Dermis microvascular lymphatic vessel endothelial cell (primary cell): ENCODE data around the gene TIE1. TPM values are rescaled to one million over a fixed set of nuclear protein-coding genes. Genes with fewer than 3 reads are reported as not detected.
A peak's percentile ranks its signal among the peaks of the same experiment; 100 is the strongest.
"Not testable (repeated sequence)": the region's sequence is repeated elsewhere in the genome, so short reads cannot be mapped to it uniquely, and the experiment has no call there.

Experiments used
- DNase-seq, 2 donors: peaks; one replicate each; pipeline versions ENCODE4 v3.0.0 to v3.0.0-alpha.2; 2010; ENCODE audit warnings: low read depth in 2 of 2
- total RNA-seq: library from RNA; depleted of rRNA; stranded (reverse); fragments of >200 nt; gene quantifications from 2 replicates; pipeline ENCODE4 v1.2.1, GENCODE V29; 2014

Gene TIE1
- total RNA-seq, 1 donor from 2014 or later = 667 TPM

DNA sequence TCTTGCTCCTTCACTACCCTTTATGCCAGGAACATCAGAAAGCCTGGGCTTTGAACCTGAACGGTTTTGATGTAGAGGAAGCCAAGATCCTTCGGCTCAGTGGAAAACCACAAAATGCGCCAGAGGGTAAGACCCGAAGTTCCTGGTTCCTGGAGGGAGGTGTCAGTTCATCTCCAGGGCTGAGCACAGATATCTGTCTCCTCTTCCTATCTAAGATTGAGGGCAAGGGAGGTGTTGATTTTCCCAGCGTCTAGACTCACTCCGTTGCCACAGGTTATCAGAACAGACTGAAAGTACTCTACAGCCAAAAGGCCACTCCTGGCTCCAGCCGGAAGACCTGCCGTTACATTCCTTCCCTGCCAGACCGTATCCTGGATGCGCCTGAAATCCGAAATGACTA, 58.9 kb downstream of the TIE1 start:
- DNase-seq = no peak

DNA sequence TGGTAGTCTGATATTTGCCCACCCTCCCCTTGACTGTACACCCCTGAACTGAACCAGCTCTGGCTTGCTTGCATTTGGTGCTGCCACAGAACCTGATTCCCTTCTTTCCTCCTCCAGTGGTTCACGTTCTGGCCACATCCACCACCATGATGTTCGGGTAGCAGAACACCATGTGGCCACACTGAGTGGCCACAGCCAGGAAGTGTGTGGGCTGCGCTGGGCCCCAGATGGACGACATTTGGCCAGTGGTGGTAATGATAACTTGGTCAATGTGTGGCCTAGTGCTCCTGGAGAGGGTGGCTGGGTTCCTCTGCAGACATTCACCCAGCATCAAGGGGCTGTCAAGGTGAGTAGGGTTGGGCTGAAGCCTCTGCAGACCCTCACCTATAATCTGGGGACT, 59.8 kb downstream of the TIE1 start:
- DNase-seq = no peak

DNA sequence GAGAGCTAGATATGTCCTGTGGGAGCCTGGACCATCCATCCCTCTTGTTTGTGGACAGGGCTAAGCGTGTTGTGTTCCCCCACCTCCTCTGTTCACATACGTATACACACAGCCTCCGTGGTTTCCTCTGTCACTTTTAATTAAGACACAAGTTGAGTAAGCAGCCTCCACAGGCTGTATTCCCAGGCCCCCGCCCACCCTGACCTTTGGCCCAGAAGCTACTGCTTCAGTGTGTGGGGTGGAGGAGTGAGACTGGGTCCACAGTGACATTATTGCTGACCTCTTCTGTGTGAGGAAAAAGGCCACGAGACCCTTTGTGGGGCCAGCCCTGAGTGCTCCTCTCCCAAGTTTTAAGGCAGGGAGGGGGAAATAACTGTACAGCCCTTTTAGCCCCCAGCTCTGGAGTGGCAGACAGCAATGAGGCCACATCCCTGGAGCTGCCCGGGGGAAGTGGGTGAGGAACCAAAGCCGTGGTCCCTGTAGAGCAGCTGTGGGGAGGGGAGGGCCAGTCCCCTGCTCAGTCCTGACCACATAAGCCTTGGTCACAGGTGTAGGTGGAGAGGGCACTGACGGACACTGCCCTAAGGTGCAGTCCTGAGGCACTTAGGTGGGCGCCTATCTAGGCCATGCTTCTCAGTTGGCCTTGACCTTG, 62.6 kb downstream of the TIE1 start:
- no peak for DNase-seq

DNA sequence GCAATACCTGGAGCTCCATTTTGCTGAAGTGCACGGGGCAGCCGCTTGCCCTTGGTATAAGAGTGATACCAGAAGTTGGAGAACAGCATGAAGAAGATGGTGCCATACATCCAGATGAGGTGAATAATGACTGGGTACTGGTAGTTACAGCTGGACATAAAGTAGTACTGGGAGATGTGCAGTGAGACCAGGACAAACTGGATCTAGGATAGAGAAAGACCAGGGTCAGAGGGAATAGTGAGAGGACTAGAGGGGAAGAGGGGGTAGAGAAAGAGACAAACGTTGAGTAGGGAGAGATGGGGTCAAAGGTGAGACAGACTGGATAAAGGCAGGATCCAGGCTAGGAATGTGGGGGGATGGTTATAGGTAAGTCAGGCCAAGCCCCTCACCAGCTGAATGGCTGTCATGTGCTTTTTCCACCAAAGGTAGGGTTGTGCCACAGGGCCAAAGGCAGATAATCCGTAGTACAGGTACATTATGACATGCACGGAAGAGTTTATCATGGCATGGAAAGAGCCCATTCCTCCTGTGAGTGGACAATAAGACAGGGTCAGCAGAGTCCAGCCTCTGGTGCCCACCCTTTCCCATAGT, 63.2 kb downstream of the TIE1 start:
- DNase-seq = no peak

DNA sequence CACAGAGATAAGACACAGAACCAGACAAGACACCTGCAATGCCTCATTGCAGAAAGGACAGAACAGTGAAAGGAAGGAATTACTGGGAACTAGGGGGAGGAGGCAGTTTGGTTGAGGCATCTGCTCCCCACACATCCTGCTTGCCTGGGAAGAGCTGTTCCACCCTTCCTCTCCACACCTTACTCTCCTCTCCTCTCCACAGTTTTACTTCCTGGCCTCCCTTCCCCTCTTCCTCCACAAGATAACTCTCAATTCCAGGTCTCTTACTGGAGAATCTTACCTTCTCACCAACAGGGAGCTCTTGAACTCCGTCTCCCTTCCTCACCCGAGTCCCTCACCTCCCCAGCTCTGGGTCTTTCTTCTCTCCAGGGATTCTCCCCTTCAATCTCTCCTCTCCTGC, 64.9 kb downstream of the TIE1 start:
- no peak for DNase-seq

DNA sequence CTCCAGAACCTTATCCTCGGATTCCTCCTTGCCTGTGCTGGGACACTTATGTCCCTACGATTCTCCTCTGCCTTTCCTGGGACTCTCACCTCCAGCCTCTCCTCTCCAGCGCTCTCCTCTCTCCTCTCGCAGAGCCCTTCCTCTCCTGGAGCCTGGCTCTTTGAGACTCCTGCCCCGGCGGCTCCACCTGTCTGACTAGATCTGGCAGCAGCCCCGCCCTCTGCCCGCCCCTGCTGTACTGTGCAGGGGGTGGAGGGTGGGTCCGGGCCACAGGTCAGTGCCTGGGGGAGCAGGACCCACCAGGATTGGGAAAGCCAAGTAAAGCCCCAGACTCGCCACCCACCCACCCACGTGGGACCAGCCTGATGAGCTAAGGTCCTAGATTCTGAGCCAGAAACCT, 65.4 kb downstream of the TIE1 start:
- DNase-seq = no peak

DNA sequence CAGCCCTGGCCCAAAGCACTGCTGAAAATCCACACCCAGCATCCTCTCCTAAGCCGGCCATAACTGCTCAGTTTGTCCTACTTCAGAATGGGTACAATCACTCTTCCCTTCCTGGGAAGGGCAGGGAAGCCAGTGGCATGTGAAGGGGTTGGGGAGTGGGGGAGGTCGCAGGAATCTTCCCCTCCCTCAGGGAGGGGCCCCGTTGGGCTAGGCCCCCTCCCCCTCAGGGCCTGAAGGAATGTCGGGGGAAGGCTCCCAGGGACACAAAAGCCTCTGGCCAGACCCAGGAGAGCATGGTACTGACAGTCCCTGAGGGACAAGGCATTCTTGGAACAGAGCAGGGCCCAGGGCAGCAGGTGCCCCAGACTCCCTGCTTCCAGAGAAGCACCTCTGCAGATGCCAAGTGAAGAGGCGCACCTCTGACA, 65.8 kb downstream of the TIE1 start:
- DNase-seq = peak in 1 of 2 donors; percentile 12

DNA sequence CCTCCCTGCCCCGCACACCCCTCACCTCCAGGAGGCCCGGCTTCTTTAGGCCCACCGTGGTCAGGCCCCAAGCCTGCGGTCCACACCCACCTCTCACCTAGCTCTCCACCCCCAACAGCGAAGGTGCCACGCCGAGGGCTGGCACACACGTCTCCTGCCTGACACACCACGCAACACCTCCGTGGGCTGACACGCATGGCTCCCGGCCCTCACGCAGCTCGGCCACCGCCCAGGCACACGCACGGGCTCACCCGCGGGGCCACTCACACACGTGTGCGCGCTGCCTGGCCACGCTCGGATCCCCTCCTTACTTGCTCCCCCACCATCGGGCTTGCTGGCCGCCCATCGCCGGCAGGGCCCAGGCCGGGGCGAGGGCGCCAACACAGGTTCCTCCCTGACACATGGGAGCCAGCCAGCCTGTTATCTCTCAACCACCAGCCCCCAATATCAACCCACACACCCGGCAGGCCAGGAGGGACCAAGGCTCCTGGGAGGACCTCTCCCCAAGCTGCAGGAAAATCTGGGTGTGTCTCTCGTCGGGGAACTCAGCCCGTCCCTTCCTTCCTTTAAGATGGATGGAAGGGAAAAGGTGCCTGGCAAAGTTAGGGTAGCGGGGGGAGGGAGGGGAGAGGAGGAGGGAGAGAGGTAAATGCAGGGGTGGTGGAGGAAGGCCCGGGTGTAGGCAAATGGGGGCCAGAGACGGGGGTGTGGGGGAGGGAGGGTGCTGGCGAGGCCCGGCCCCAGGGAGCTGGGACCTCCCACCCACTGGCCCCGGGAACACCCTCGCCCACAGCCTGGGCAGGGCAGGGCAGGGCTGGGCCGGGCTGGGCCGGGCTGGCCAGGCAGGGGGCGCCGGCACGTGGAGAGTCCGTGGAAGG, 66.5 kb downstream of the TIE1 start:
- peak in 1 of 2 donors; percentile 33 for DNase-seq

DNA sequence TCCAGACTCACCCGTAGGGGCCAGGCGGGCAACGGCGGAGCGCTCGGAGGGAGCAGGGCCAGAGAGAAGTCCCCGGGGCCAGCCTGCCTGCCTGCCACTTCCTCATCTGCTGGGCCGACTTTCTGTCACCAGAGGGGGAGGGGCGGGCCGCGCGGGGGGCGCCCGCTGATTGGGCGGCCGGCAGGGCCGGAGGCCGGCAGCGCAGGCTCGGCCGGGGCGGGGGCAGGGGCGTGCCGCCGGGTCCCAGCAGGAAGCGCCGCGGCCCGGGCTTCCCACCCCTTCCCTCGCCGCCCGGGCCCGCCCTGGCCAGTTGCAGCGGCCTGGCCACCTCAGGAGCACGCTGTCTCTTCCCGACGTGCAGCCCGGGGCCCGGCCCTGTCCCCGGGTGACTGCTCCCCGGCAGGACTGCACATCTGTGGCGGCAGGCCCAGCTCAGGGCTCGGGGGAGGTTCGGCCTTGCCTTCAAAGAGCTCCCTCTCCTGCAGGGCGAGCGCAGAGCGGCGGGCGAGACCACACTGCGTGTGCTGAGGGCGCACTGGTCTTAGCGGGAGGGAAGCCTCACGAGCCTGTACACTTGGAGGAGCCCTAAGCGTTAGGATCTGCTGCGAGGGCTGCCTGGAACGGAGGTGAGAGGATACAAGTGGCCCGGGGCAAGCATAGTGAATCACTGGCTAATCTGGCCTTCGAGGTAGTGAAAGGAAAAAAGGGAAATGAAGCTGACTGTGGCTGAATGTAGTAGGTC, 67.3 kb downstream of the TIE1 start, which contains the start of gene ELOVL1:
ELOVL1 (minus strand) TSS at position 108 of the 742 bp plus-strand sequence. CDS start 2,402 bp downstream, outside the sequence.
- DNase-seq = peak in 1 of 2 donors; percentile 91

DNA sequence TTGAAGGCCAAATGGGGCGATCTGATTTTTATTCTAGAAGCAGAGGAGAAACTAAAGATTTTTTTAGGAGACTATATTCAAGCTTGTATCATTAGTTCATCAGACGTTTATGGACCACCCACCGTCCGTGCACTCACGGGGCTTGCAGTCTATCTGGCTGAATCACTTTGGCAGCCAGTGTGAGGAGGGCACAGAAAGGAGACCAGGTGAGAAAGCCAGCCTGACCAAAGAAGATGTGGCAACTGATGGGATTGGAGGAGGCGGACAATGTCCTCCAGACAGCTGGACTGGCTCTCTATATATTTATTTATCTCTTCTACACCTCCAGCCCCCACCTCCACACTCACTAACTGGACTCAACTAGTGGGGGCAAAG, 67.9 kb downstream of the TIE1 start:
- no peak for DNase-seq

DNA sequence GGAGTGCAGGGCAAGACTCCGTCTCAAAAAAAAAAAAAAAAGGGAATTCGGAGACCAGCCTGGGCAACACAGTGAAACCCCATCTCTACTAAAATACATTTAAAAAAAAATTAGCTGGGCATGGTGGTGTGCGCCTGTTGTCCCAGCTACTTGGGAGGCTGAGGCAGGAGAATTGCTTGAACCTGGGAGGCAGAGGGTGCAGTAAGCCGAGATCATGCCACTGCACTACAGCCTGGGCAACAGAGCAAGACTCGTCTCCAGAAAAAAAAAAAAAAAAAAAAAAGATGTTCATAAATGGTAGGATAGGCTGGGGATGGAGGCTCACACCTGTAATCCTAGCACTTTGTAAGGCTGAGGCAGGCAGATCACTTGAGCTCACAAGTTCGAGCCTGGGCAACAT, 69.0 kb downstream of the TIE1 start:
- DNase-seq = not testable (repeated sequence)

DNA sequence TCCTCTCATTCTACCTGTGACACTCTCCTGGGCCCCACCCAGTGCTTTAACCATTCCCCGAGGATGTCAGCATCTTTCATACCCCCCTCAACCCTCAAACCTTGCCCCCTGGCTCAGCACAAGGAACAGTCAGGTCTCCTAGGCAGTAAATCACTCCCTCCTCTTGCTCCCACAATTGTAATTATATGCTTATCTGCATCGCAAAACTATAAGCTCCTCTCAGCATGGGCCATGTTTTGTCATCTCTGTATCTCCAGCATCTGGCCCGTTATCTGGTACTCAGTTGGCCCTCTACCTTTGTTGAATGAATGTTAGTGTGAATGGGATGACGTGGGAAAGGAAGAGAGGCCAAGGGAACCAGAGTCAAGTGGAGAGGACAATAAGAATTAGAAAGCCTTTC, 69.8 kb downstream of the TIE1 start:
- peak in 1 of 2 donors; percentile 21 for DNase-seq

DNA sequence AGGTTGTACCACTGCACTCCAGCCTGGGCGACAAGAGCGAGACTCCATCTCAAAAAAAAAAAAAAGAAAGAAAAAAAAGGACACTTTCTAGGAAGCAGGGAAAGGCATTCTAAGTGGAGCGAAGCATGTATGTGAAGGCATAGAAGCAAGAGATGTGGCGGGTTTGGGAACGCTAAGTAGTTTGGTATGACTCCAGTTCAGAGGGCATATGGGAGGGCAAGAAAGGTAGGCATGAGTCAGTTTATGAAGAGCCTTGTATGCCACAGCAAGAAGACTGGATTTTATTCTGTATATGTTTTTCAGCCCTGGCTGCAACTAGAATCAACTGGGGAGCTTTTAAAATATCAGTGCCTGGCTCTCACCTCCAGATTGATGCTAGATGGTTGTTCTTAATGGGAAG, 71.4 kb downstream of the TIE1 start:
- no peak for DNase-seq

Other genes starting within 250 kb of the TIE1 start
- gene EBNA1BP2, start 128.7 kb upstream of the TIE1 start, total RNA-seq = 68.4 and 82.0 TPM in 2 replicates
- gene CFAP57, start 128.7 kb upstream of the TIE1 start, total RNA-seq = 0.25 and 0.26 TPM in 2 replicates
- gene TMEM125, start 31.0 kb upstream of the TIE1 start, total RNA-seq = not detected in 2 replicates
- gene C1orf210, start 15.4 kb upstream of the TIE1 start, total RNA-seq = not detected in 2 replicates
- gene MPL, start 36.8 kb downstream of the TIE1 start, total RNA-seq = 0.13 TPM in 2 replicates
- gene CDC20, start 58.0 kb downstream of the TIE1 start, total RNA-seq = 18.6 and 53.7 TPM in 2 replicates
- 51.1 and 64.4 TPM in 2 replicates for gene ELOVL1, start 67.0 kb downstream of the TIE1 start, total RNA-seq
- 36.3 and 36.7 TPM in 2 replicates for gene MED8, start 88.8 kb downstream of the TIE1 start, total RNA-seq
- gene SZT2, start 88.9 kb downstream of the TIE1 start, total RNA-seq = 8.6 and 14.0 TPM in 2 replicates
- gene HYI, start 152.9 kb downstream of the TIE1 start, total RNA-seq = 73.6 and 104 TPM in 2 replicates
- 50.2 and 99.8 TPM in 2 replicates for gene PTPRF, start 229.9 kb downstream of the TIE1 start, total RNA-seq